Left ventricle myocardium superior (tissue), 1 donor: ENCODE results near the gene ADCY9. TPM values are rescaled to one million over a fixed set of nuclear protein-coding genes. Genes with fewer than 3 reads are reported as not detected.
A peak's percentile ranks its signal among the peaks of the same experiment; 100 is the strongest.
"Not testable (repeated sequence)": the region's sequence is repeated elsewhere in the genome, so short reads cannot be mapped to it uniquely, and the experiment has no call there.

ENCODE experiments used
- ATAC-seq: fragments of 200-7000 bp; cut with Tn5 transposase; one replicate; pipeline ENCODE4 v1.9.1; 2020; ENCODE audit warnings: mild to moderate bottlenecking, moderate library complexity
- DNase-seq: peaks from one replicate; pipeline ENCODE4 v3.0.0-alpha.2; 2020
- intact Hi-C: fragments of 100-400 bp; cut with micrococcal nuclease; formaldehyde crosslinking; loops from one replicate; pipeline ENCODE4 v1.11.0; 2022
- total RNA-seq: library from RNA; stranded (reverse); fragmentation: NEBNext Ultra II Directional; extraction: Animal tissue kit (Norgen Biotek cat#: 25700); gene quantifications from one replicate; pipeline ENCODE4 v1.2.1, GENCODE V29; 2021
- donor health status: DM: no; HTN: yes; CAD: no; lungs with severe emphysema.

ADCY9 gene
- total RNA-seq, 1 donor from 2014 or later, result 53.5 TPM

- intact Hi-C loops, result no loop called here
- DNase-seq, result no peak
- no peak for ATAC-seq
Measured at GRCh38 chr16:3948378-3948995, 167.8 kb downstream of the ADCY9 start.

GRCh38 chr16:3946604-3947180, 169.6 kb downstream of the ADCY9 start:
- ATAC-seq, result no peak
- DNase-seq, result no peak
- intact Hi-C loops, result no loop called here

GRCh38 chr16:3945751-3946603, 170.3 kb downstream of the ADCY9 start:
- DNase-seq, result peak; percentile 53
- no peak for ATAC-seq
- intact Hi-C loops, result no loop called here

- DNase-seq, intact Hi-C loops, ATAC-seq: not testable (repeated sequence)
Measured at GRCh38 chr16:3944457-3944856, 171.8 kb downstream of the ADCY9 start.

- intact Hi-C loops, DNase-seq, ATAC-seq: not testable (repeated sequence)
Measured at GRCh38 chr16:3942146-3942545, 174.1 kb downstream of the ADCY9 start.

- intact Hi-C loops, result no loop called here
- ATAC-seq (peak; percentile 92), DNase-seq (peak; percentile 74)
Measured at GRCh38 chr16:3938843-3939624, 177.2 kb downstream of the ADCY9 start.

GRCh38 chr16:3938471-3938842, 177.8 kb downstream of the ADCY9 start:
- intact Hi-C loops, result no loop called here
- DNase-seq (no peak), ATAC-seq (peak; percentile 56)

- DNase-seq, result no peak
- intact Hi-C loops, result no loop called here
- ATAC-seq, result no peak
Measured at GRCh38 chr16:3937066-3937875, 179.0 kb downstream of the ADCY9 start.

GRCh38 chr16:3935921-3936320, 180.3 kb downstream of the ADCY9 start:
- ATAC-seq (no peak), DNase-seq (no peak)
- intact Hi-C loops, result no loop called here

GRCh38 chr16:3934491-3935181, 181.6 kb downstream of the ADCY9 start:
- ATAC-seq (no peak), DNase-seq (no peak)
- intact Hi-C loops, result no loop called here

GRCh38 chr16:3927147-3927546, 189.1 kb downstream of the ADCY9 start:
- intact Hi-C loops, DNase-seq, ATAC-seq: not testable (repeated sequence)

- ATAC-seq, result no peak
- DNase-seq, result no peak
- intact Hi-C loops, result no loop called here
Measured at GRCh38 chr16:3924763-3925162, 191.5 kb downstream of the ADCY9 start.

- intact Hi-C loops, result no loop called here
- no peak for ATAC-seq
- DNase-seq, result no peak
Measured at GRCh38 chr16:3922241-3922640, 194.0 kb downstream of the ADCY9 start.

GRCh38 chr16:3920206-3920605, 196.0 kb downstream of the ADCY9 start:
- intact Hi-C loops, result no loop called here
- ATAC-seq (no peak), DNase-seq (no peak)

GRCh38 chr16:3919413-3919812, 196.8 kb downstream of the ADCY9 start:
- ATAC-seq (no peak), DNase-seq (no peak)
- intact Hi-C loops, result no loop called here

GRCh38 chr16:3915426-3916260, 200.6 kb downstream of the ADCY9 start:
- ATAC-seq, result no peak
- intact Hi-C loops, result no loop called here

GRCh38 chr16:3912897-3913296, 203.3 kb downstream of the ADCY9 start:
- ATAC-seq (no peak), DNase-seq (no peak)
- intact Hi-C loops, result no loop called here

More at GRCh38 chr16:3915426-3916260, 200.6 kb downstream of the ADCY9 start:
- no peak for DNase-seq
